PFSK-1 (cell line): ENCODE results near the gene NADSYN1.

Experiments used
- POLR2AphosphoS5 ChIP-seq: IDR thresholded peaks from 2 replicates; pipeline ENCODE4 v1.6.1; 2012; ENCODE audit warnings: low read depth, mild to moderate bottlenecking, control low read depth, low read length, moderate library complexity
- REST ChIP-seq, 2 experiments: IDR thresholded peaks; 2 replicates each; pipeline versions ENCODE4 v1.6.1 to v1.8.0; 2011 to 2012; ENCODE audit warnings: low read depth in 2 of 2, low read length in 2 of 2, control low read depth in 1 of 2, inconsistent platforms in 1 of 2, mild to moderate bottlenecking in 1 of 2, moderate library complexity in 1 of 2; ENCODE audit not compliant: insufficient read depth in 1 of 2

GRCh38 chr11:71518506-71519471 lies 65.8 kb downstream of the NADSYN1 start:
- TF ChIP-seq POLR2AphosphoS5 (no peak), REST (IDR thresholded peaks at IDR 0.05; ENCODE audit: insufficient read depth in 1 of 2, low read depth in 2 of 2, low read length in 2 of 2) (no peak)
